ENCODE results near the gene DOCK1.

GRCh38 chr10:127100983-127101615 lies 195.9 kb downstream of the DOCK1 start:
- TF ChIP-seq POLR2A (IDR thresholded peaks at IDR 0.05; ENCODE audit: low read depth, low read length) = no peak
- TF ChIP-seq POLR2AphosphoS5 (IDR thresholded peaks at IDR 0.05; ENCODE audit: low read depth, low read length) = no peak
- TF ChIP-seq TAF1 (IDR thresholded peaks at IDR 0.05; ENCODE audit: low read depth, low read length) = no peak
- no peak for TF ChIP-seq PAX5 (IDR thresholded peaks at IDR 0.05; ENCODE audit: insufficient read depth, low read length, severe bottlenecking)

All from GM12891 (cell line).